HUES6 (cell line): Measurements from ENCODE around the gene LTBP4.
"Not testable (repeated sequence)": the region's sequence is repeated elsewhere in the genome, so short reads cannot be mapped to it uniquely, and the experiment has no call there.

Source experiments
- H3K27ac ChIP-seq: 2 replicates; pipeline ENCODE4 v1.7.0; 2013; ENCODE audit warnings: low read depth, mild to moderate bottlenecking, low read length, inconsistent platforms
- H3K27me3 ChIP-seq: 2 replicates; pipeline ENCODE4 v1.6.1; 2013; ENCODE audit warnings: low read length; ENCODE audit not compliant: control insufficient read depth, insufficient read depth
- H3K36me3 ChIP-seq: 2 replicates; pipeline ENCODE4 v1.6.1; 2013; ENCODE audit warnings: low read length; ENCODE audit not compliant: control insufficient read depth, insufficient read depth
- H3K4me1 ChIP-seq: 2 replicates; pipeline ENCODE4 v1.6.1; 2013; ENCODE audit warnings: low read length; ENCODE audit not compliant: control insufficient read depth, insufficient read depth
- H3K4me3 ChIP-seq: 2 replicates; pipeline ENCODE4 v1.5.1; 2013; ENCODE audit warnings: low read depth, low read length
- H3K9ac ChIP-seq: one replicate; pipeline ENCODE4 v1.6.1; 2013; ENCODE audit warnings: mild to moderate bottlenecking, low read length
- H3K9me3 ChIP-seq: 2 replicates; pipeline ENCODE4 v1.6.1; 2013; ENCODE audit warnings: low read depth, low read length; ENCODE audit not compliant: control insufficient read depth, insufficient read depth

LTBP4 gene

GRCh38 chr19:40588110-40588854, 12.9 kb upstream of the LTBP4 start:
- H3K36me3 ChIP-seq: peaks cover 50% of the 10 kb centered on the region
- H3K4me1 ChIP-seq: peaks cover 3% of the 10 kb centered on the region; the same call in 1 of the 2 replicates
- no peak overlapping the region for H3K4me3 ChIP-seq
- no peak overlapping the region for H3K9ac ChIP-seq
- H3K9me3 ChIP-seq: no peaks in the 10 kb centered on the region
- no peaks in the 10 kb centered on the region for H3K27me3 ChIP-seq
- H3K27ac ChIP-seq: no peak overlapping the region

GRCh38 chr19:40588926-40589569, 12.1 kb upstream of the LTBP4 start:
- no peak overlapping the region for H3K4me3 ChIP-seq
- no peaks in the 10 kb centered on the region for H3K27me3 ChIP-seq
- peaks cover 3% of the 10 kb centered on the region; the same call in 1 of the 2 replicates for H3K4me1 ChIP-seq
- H3K9me3 ChIP-seq: no peaks in the 10 kb centered on the region
- no peak overlapping the region for H3K27ac ChIP-seq
- no peak overlapping the region for H3K9ac ChIP-seq
- peaks cover 45% of the 10 kb centered on the region for H3K36me3 ChIP-seq

- H3K27ac ChIP-seq: no peak overlapping the region
- H3K9ac ChIP-seq: no peak overlapping the region
These were observed 11.4 kb upstream of the LTBP4 start for GRCh38 chr19:40589591-40590429.

GRCh38 chr19:40590464-40591265, 10.5 kb upstream of the LTBP4 start:
- Histone ChIP-seq H3K36me3 (peaks cover 38% of the 10 kb centered on the region), H3K27ac (no peak overlapping the region), H3K9me3 (no peaks in the 10 kb centered on the region), H3K4me3 (no peak overlapping the region), H3K4me1 (peaks cover 11% of the 10 kb centered on the region; the same call in 1 of the 2 replicates), H3K9ac (no peak overlapping the region), H3K27me3 (0 out of 2 replicates have a peak, but pooled peaks cover 4% of the 10 kb centered on the region)

More at GRCh38 chr19:40589591-40590429, 11.4 kb upstream of the LTBP4 start:
- H3K27me3 ChIP-seq: no peaks in the 10 kb centered on the region
- H3K9me3 ChIP-seq: no peaks in the 10 kb centered on the region
- no peak overlapping the region for H3K4me3 ChIP-seq
- H3K4me1 ChIP-seq: peaks cover 8% of the 10 kb centered on the region; the same call in 1 of the 2 replicates
- H3K36me3 ChIP-seq: peaks cover 42% of the 10 kb centered on the region

- H3K4me3 ChIP-seq, H3K9ac ChIP-seq, H3K27ac ChIP-seq, H3K9me3 ChIP-seq: not testable (repeated sequence)
- Histone ChIP-seq H3K27me3 (peaks cover 12% of the 10 kb centered on the region), H3K36me3 (peaks cover 29% of the 10 kb centered on the region), H3K4me1 (peaks cover 14% of the 10 kb centered on the region; the same call in 1 of the 2 replicates)
These were observed 9.4 kb upstream of the LTBP4 start for GRCh38 chr19:40591724-40592123.

GRCh38 chr19:40592170-40592569, 9.0 kb upstream of the LTBP4 start:
- Histone ChIP-seq H3K27me3 (peaks cover 15% of the 10 kb centered on the region), H3K27ac (no peak overlapping the region), H3K4me1 (peaks cover 15% of the 10 kb centered on the region; the same call in 1 of the 2 replicates), H3K9me3 (no peaks in the 10 kb centered on the region), H3K4me3 (no peak overlapping the region), H3K36me3 (peaks cover 25% of the 10 kb centered on the region), H3K9ac (no peak overlapping the region)

- Histone ChIP-seq H3K27ac (no peak overlapping the region), H3K4me3 (no peak overlapping the region), H3K4me1 (peaks cover 23% of the 10 kb centered on the region), H3K27me3 (peaks cover 27% of the 10 kb centered on the region), H3K36me3 (peaks cover 10% of the 10 kb centered on the region), H3K9ac (no peak overlapping the region), H3K9me3 (no peaks in the 10 kb centered on the region)
These were observed 6.9 kb upstream of the LTBP4 start for GRCh38 chr19:40594255-40594654.

- Histone ChIP-seq H3K4me1 (peaks cover 27% of the 10 kb centered on the region), H3K36me3 (peaks cover 10% of the 10 kb centered on the region), H3K4me3 (0 out of 2 replicates have a peak overlapping the region, but pooled peaks have one; percentile 14), H3K27ac (no peak overlapping the region), H3K9me3 (no peaks in the 10 kb centered on the region), H3K27me3 (peaks cover 32% of the 10 kb centered on the region), H3K9ac (no peak overlapping the region)
These were observed 6.5 kb upstream of the LTBP4 start for GRCh38 chr19:40594657-40595091.

- Histone ChIP-seq H3K27me3 (peaks cover 52% of the 10 kb centered on the region), H3K9me3 (no peaks in the 10 kb centered on the region), H3K4me1 (peaks cover 38% of the 10 kb centered on the region), H3K36me3 (no peaks in the 10 kb centered on the region), H3K4me3 (peak overlapping the region; percentile 58), H3K9ac (no peak overlapping the region), H3K27ac (no peak overlapping the region)
These were observed 4.4 kb upstream of the LTBP4 start for GRCh38 chr19:40596608-40597328.
